Osteocyte (in vitro differentiated cells): ENCODE results near the gene DCDC2C. TPM values are rescaled to one million over a fixed set of nuclear protein-coding genes. Genes with fewer than 3 reads are reported as not detected.
A peak's percentile ranks its signal among the peaks of the same experiment; 100 is the strongest.

Experiments used
- DNase-seq: peaks from one replicate; pipeline ENCODE4 v3.0.0; 2021; ENCODE audit warnings: mixed read lengths; ENCODE audit not compliant: unreplicated experiment; ENCODE audit errors: extremely low spot score
- H3K27ac Mint-ChIP-seq: one replicate; pipeline ENCODE4 v1.8.0; 2021; ENCODE audit warnings: mild to moderate bottlenecking, mixed read lengths; ENCODE audit not compliant: unreplicated experiment
- H3K27me3 Mint-ChIP-seq: one replicate; pipeline ENCODE4 v1.8.0; 2021; ENCODE audit warnings: mixed read lengths; ENCODE audit not compliant: unreplicated experiment
- H3K36me3 Mint-ChIP-seq: one replicate; pipeline ENCODE4 v1.8.0; 2021; ENCODE audit warnings: mixed read lengths; ENCODE audit not compliant: unreplicated experiment
- H3K4me1 Mint-ChIP-seq: one replicate; pipeline ENCODE4 v1.8.0; 2021; ENCODE audit warnings: mixed read lengths; ENCODE audit not compliant: unreplicated experiment
- H3K4me3 Mint-ChIP-seq: one replicate; pipeline ENCODE4 v1.8.0; 2021; ENCODE audit warnings: mild to moderate bottlenecking, moderate library complexity, mixed read lengths; ENCODE audit not compliant: unreplicated experiment
- H3K9me3 Mint-ChIP-seq: one replicate; pipeline ENCODE4 v1.8.0; 2021; ENCODE audit warnings: mixed read lengths; ENCODE audit not compliant: unreplicated experiment
- total RNA-seq: library from RNA; stranded (reverse); gene quantifications from 2 replicates; pipeline ENCODE4 v1.2.1, GENCODE V29; 2021
- TF ChIP-seq, protein P1 (sequence below): fragments of 200-600 bp; sonication (generic); IDR thresholded peaks from 2 replicates; pipeline ENCODE4 v1.5.0; 2021; ENCODE audit warnings: antibody characterized with exemption, mild to moderate bottlenecking, moderate library complexity

Gene DCDC2C
- total RNA-seq, 1 donor from 2014 or later, result not detected

DNA sequence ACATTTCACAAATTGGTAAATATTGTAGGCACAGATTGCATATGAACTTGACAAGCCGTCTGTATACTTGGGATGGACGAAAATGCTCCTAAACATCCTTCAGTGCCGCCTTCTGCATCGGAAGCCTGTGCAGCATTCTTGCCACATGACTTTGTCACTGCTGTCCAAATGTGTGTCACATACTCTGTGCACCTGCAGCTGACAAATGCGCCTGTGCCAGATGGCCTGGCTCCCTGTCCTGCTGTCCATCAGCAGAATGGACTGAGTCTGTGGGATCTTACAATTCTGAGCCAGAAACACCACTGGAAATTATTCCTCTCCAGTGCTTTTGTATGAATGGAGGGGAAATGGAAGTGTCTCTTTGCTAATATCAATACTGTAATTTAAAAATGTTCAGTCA, 89.9 kb downstream of the DCDC2C start:
- no peaks in the 10 kb centered on the region for H3K4me1 Mint-ChIP-seq
- H3K27me3 Mint-ChIP-seq, result no peaks in the 10 kb centered on the region
- TF ChIP-seq, protein P1, sequence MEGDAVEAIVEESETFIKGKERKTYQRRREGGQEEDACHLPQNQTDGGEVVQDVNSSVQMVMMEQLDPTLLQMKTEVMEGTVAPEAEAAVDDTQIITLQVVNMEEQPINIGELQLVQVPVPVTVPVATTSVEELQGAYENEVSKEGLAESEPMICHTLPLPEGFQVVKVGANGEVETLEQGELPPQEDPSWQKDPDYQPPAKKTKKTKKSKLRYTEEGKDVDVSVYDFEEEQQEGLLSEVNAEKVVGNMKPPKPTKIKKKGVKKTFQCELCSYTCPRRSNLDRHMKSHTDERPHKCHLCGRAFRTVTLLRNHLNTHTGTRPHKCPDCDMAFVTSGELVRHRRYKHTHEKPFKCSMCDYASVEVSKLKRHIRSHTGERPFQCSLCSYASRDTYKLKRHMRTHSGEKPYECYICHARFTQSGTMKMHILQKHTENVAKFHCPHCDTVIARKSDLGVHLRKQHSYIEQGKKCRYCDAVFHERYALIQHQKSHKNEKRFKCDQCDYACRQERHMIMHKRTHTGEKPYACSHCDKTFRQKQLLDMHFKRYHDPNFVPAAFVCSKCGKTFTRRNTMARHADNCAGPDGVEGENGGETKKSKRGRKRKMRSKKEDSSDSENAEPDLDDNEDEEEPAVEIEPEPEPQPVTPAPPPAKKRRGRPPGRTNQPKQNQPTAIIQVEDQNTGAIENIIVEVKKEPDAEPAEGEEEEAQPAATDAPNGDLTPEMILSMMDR, result no peak
- peaks cover 4% of the 10 kb centered on the region for H3K9me3 Mint-ChIP-seq
- no peak for DNase-seq
- no peak overlapping the region for H3K4me3 Mint-ChIP-seq
- H3K27ac Mint-ChIP-seq, result no peak overlapping the region
- H3K36me3 Mint-ChIP-seq, result no peaks in the 10 kb centered on the region

DNA sequence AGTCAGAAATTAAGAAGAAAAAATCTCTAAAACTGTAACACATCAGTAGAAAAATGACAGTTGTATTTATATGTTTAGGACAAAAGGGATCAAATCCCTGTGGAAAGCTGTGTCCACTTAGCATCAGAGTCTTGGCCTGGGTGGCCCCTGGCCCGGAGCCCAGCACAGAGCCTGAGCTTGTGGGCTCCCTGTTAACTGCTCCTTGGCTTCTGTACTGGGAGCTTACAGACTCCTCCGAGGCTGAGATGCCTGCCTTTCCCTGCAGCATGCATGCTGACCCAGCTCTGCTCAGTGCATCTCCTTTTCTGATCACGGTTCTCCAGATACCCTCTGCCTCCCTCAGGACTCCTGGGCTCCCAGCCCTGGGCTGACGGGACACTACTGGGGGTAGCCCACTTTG, 98.1 kb downstream of the DCDC2C start:
- H3K4me1 Mint-ChIP-seq, result no peaks in the 10 kb centered on the region
- peaks cover 3% of the 10 kb centered on the region for H3K27me3 Mint-ChIP-seq
- no peak overlapping the region for H3K4me3 Mint-ChIP-seq
- H3K9me3 Mint-ChIP-seq, result peaks cover 7% of the 10 kb centered on the region
- TF ChIP-seq, protein P1, result no peak
- no peak for DNase-seq
- H3K36me3 Mint-ChIP-seq, result no peaks in the 10 kb centered on the region
- H3K27ac Mint-ChIP-seq, result no peak overlapping the region

DNA sequence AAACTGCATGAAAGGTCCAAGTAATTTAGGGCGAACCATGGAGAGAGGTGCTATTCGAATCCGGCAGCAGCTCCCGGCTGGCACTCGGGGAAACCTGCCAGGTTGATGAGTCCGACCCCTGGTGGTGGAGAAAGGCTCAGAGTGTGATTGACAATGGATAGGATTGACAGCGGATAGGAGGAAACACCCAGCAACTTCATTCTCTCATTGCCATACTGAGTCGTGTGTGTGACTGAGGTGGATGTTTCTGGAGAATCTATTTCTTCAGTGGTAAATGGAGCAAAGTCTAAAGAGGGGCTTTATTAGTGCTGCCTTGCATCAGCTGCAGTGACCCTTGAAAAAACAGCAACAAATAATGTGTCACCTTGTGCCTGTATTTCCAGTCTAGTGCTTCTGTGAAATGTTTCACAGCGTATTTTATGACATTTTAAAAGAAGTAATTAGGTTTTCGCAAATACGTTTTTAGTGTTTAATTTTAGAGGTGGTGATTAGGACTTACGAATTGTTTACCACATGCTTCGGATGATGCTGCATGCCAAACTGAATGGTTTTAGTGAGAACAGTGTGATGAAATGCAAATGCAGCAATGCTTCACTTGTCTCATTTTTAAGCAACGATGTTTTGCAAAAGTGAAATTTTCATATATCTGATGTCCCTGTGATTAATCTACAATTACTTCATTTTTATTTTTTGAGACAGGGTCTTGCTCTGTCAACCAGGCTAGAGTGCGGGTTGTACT, 102.0 kb downstream of the DCDC2C start:
- H3K36me3 Mint-ChIP-seq, result no peaks in the 10 kb centered on the region

DNA sequence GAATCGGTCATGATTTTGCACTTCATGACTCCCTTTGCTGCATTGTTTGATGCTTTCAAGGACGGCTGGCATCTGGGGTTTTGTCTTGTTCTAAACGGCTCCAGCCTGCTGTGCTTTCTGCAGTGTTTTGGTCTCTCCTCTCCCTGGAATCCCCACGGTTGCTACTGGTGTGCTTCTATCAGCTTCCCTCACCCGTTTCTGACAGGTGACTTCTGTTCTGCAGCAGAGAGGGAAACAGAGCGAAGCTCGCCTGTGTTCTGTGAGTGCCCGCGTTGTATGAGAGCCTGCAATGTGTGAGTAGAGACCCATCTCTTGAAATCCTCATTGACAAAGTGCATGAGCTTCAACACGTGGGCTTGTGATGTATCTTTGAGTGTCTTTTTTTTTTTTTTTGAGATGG, 102.8 kb downstream of the DCDC2C start:
- Mint-ChIP-seq H3K4me1 (no peaks in the 10 kb centered on the region), H3K36me3 (no peaks in the 10 kb centered on the region), H3K27me3 (peaks cover 3% of the 10 kb centered on the region), H3K27ac (no peak overlapping the region), H3K4me3 (no peak overlapping the region), H3K9me3 (peaks cover 14% of the 10 kb centered on the region)
- TF ChIP-seq, protein P1, result no peak
- no peak for DNase-seq

More for the DNA sequence above, 102.0 kb downstream of the DCDC2C start:
- H3K27me3 Mint-ChIP-seq, result peaks cover 3% of the 10 kb centered on the region
- H3K27ac Mint-ChIP-seq, result no peak overlapping the region
- TF ChIP-seq, protein P1, result peak; percentile 35
- no peak for DNase-seq
- peaks cover 7% of the 10 kb centered on the region for H3K9me3 Mint-ChIP-seq
- no peaks in the 10 kb centered on the region for H3K4me1 Mint-ChIP-seq
- no peak overlapping the region for H3K4me3 Mint-ChIP-seq

DNA sequence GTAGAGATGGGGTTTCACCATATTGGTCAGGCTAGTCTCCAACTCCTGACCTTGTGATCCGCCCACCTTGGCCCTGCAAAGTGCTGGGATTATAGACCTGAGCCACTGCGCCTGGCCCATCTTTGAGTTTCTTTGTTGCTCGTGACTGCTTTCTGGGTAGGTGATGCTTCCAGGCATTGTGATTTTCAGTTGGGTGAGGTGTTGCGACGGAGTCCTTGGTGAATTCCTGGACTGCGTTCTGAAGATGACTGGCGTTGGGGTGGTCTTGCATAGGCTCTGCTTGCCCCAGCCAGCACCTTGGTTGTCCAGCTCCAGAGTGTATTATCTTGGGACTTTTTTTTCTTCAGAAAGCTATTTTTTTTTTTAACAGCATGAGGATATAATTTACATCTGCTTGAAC, 103.4 kb downstream of the DCDC2C start:
- no peak overlapping the region for H3K27ac Mint-ChIP-seq
- H3K9me3 Mint-ChIP-seq, result peaks cover 15% of the 10 kb centered on the region
- DNase-seq, result no peak
- TF ChIP-seq, protein P1, result no peak
- no peaks in the 10 kb centered on the region for H3K4me1 Mint-ChIP-seq
- no peaks in the 10 kb centered on the region for H3K36me3 Mint-ChIP-seq
- H3K27me3 Mint-ChIP-seq, result peaks cover 3% of the 10 kb centered on the region
- H3K4me3 Mint-ChIP-seq, result no peak overlapping the region
